ENCODE results near the gene RND3.

RND3 gene

GRCh38 chr2:150487537-150488429 is at the start of gene RND3:
TSS of gene RND3 (minus strand) at chr2:150487667. CDS start at chr2:150487417, 250 bp downstream.
- no peak for DNase-seq (ENCODE audit: extremely low read depth in 1 of 2, low read depth in 1 of 2)

- DNase-seq (ENCODE audit: extremely low read depth in 1 of 2, low read depth in 1 of 2): no peak
These were observed 47.7 kb upstream of the RND3 start for GRCh38 chr2:150535176-150535575.

- DNase-seq (ENCODE audit: extremely low read depth in 1 of 2, low read depth in 1 of 2): no peak
These were observed 45.4 kb upstream of the RND3 start for GRCh38 chr2:150532879-150533278.

DNA sequence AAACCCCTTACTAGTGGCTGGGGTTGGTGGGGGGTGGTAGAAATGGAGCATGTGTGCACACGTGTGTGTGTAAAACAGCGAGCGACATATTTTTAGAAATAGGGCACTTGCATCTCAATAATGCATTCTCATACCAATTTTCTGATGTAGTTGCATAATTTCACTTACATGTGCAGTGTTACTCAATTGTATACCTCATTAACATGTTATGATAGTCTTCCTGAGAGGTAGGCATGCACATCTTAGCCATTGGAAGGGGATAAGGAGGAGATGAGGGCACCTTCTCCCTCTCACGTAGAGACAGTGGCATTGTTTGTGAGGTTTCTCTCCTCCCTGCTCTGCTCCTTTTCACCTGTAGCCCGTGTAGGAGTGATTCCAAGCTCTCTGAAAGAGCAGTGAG is 44.6 kb upstream of the RND3 start:
- DNase-seq (ENCODE audit: extremely low read depth in 1 of 2, low read depth in 1 of 2): no peak

GRCh38 chr2:150531591-150531990 is 44.1 kb upstream of the RND3 start:
- no peak for DNase-seq (ENCODE audit: extremely low read depth in 1 of 2, low read depth in 1 of 2)

GRCh38 chr2:150530168-150530567 is 42.7 kb upstream of the RND3 start:
- no peak for DNase-seq (ENCODE audit: extremely low read depth in 1 of 2, low read depth in 1 of 2)

- DNase-seq (ENCODE audit: extremely low read depth in 1 of 2, low read depth in 1 of 2): no peak
These were observed 41.7 kb upstream of the RND3 start for GRCh38 chr2:150528861-150529801.

DNA sequence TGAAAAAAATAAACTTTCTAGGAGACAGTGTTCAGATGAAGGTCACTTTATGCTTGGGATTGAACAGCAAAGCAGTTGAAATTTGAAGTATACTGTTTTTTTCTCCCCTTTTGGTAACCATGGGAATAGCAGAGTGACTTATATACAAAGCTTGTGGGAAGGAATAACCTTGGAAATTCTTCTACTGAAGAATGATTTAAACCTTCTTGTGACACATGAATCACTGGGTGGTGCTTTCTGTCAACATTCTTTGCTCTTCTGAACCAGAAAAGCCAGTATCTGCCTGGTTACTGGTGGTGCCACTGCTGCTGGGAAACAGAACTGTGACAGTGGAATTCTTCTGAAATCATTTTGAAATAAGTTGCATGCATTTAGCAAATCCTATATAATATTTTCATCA is 39.4 kb upstream of the RND3 start:
- DNase-seq (ENCODE audit: extremely low read depth in 1 of 2, low read depth in 1 of 2): no peak

DNA sequence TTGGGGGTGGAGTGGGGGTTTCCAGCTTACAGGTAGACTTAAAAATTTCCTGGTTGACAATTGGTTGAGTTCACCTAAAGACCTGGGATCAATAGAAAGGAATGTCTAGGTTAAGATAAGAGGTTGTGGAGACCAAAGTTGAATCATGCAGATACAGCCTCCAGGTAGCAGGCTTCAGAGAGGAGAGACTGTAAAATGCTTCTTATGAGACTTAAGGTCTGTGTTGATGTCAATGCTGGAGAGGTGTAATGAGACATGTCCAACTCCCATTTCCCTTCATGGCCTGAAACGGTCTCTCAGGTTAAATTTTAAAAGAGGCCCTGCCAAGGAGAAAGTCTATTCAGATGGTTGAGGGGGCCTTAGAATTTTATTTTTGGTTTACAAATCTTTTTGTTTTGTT is 38.5 kb upstream of the RND3 start:
- no peak for DNase-seq (ENCODE audit: extremely low read depth in 1 of 2, low read depth in 1 of 2)

- no peak for DNase-seq (ENCODE audit: extremely low read depth in 1 of 2, low read depth in 1 of 2)
These were observed 34.8 kb upstream of the RND3 start for GRCh38 chr2:150522269-150522668.

- no peak for DNase-seq (ENCODE audit: extremely low read depth in 1 of 2, low read depth in 1 of 2)
These were observed 33.6 kb upstream of the RND3 start for GRCh38 chr2:150520887-150521664.

- no peak for DNase-seq (ENCODE audit: extremely low read depth in 1 of 2, low read depth in 1 of 2)
These were observed 32.6 kb upstream of the RND3 start for GRCh38 chr2:150520033-150520432.

DNA sequence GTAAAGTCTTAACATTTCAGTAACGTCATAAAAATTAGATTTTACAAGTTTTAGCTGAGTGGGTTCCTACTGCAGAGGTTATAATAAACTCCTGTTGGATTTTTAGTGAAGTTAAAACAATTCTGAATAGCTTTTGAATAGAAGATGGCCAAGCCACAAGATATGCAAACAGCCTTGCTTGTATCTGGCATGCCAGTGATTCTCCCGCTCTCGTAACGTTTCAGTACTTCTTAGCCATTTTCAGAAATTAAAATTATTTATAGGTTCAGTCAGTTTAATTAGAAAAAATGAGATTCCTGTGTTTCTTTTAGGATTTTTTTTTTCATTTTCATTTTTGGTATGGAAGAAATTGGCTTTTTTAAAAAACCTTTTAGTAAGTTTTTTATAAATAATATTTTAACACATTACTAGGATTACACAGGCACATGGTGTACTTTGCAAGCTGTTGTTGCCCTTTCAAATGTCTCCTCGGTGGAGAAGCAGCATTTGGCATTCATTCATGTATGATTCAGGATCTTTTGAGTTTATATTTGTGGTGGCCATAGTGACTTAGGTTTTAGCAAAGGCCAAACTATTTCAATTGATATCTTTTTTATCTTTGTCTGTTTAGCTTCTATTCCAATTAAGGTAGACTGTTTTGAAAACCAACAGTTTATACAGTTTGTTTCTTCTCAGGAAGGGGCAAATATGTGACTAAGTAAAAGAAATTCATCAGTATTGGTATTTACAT is 30.6 kb upstream of the RND3 start:
- DNase-seq (ENCODE audit: extremely low read depth in 1 of 2, low read depth in 1 of 2): no peak

DNA sequence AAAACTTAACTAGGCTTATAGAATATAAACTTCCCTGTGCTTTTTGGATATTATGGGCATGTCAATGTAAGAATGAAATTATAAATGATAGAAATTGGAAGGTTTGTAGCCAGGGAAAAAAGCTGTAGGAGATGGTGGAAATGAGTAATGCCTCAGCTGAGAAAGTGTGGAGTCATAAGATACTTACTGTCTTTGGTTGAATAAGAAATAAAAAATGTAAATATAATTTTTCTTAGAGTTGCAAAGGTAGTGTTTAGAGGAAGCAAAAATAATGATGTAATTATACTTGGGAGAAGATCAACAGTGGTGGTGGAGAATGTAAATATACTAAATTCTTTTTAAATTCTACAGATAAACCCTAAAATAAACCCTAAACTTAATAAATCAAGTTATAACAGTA is 26.2 kb upstream of the RND3 start:
- no peak for DNase-seq (ENCODE audit: extremely low read depth in 1 of 2, low read depth in 1 of 2)

GRCh38 chr2:150508497-150509137 is 21.1 kb upstream of the RND3 start:
- no peak for DNase-seq (ENCODE audit: extremely low read depth in 1 of 2, low read depth in 1 of 2)

GRCh38 chr2:150507071-150507470 is 19.6 kb upstream of the RND3 start:
- no peak for DNase-seq (ENCODE audit: extremely low read depth in 1 of 2, low read depth in 1 of 2)

- DNase-seq (ENCODE audit: extremely low read depth in 1 of 2, low read depth in 1 of 2): no peak
These were observed 17.7 kb upstream of the RND3 start for GRCh38 chr2:150505178-150505577.

DNA sequence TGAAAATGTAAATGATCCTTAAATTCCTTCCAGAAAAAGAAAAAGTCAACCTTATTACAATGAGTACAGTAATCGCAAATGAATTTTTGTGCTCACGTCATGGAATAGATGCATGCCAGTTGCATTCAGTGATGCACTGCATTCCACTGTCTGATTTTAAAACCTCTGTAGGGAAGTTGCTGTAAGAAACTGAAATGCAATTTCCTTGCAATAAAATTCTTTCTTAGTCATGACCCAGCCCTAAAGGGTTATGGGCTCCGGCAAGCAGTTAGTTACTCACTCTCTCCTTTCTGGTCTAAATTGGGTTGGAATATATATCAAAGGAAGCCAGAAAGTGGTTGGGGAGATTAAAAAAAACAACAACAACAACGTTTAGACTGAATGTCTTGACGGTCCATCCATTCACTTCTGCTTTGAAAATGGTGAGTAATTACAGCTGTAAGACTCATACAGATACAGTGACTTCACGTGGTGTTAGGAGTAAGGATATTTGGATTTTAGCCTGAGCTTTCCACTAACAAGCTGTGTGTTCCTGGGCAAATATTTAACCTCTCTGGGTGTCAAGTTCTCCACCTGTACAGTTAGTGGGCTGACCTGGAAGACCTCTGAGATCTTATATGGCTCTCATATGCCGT is 8.6 kb upstream of the RND3 start:
- DNase-seq (ENCODE audit: extremely low read depth in 1 of 2, low read depth in 1 of 2): no peak

- DNase-seq (ENCODE audit: extremely low read depth in 1 of 2, low read depth in 1 of 2): no peak
These were observed 7.5 kb upstream of the RND3 start for GRCh38 chr2:150495001-150495400.
